Amygdala (tissue), 56 donors: ENCODE data around the gene COG8.
"Not testable (repeated sequence)": the region's sequence is repeated elsewhere in the genome, so short reads cannot be mapped to it uniquely, and the experiment has no call there.

ENCODE experiments used
- DNase-seq, 56 donors: peaks; one replicate each; lab custom pipeline; 2025; lab: John Stamatoyannopoulos, UW

Gene COG8, protein sequence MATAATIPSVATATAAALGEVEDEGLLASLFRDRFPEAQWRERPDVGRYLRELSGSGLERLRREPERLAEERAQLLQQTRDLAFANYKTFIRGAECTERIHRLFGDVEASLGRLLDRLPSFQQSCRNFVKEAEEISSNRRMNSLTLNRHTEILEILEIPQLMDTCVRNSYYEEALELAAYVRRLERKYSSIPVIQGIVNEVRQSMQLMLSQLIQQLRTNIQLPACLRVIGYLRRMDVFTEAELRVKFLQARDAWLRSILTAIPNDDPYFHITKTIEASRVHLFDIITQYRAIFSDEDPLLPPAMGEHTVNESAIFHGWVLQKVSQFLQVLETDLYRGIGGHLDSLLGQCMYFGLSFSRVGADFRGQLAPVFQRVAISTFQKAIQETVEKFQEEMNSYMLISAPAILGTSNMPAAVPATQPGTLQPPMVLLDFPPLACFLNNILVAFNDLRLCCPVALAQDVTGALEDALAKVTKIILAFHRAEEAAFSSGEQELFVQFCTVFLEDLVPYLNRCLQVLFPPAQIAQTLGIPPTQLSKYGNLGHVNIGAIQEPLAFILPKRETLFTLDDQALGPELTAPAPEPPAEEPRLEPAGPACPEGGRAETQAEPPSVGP

DNA sequence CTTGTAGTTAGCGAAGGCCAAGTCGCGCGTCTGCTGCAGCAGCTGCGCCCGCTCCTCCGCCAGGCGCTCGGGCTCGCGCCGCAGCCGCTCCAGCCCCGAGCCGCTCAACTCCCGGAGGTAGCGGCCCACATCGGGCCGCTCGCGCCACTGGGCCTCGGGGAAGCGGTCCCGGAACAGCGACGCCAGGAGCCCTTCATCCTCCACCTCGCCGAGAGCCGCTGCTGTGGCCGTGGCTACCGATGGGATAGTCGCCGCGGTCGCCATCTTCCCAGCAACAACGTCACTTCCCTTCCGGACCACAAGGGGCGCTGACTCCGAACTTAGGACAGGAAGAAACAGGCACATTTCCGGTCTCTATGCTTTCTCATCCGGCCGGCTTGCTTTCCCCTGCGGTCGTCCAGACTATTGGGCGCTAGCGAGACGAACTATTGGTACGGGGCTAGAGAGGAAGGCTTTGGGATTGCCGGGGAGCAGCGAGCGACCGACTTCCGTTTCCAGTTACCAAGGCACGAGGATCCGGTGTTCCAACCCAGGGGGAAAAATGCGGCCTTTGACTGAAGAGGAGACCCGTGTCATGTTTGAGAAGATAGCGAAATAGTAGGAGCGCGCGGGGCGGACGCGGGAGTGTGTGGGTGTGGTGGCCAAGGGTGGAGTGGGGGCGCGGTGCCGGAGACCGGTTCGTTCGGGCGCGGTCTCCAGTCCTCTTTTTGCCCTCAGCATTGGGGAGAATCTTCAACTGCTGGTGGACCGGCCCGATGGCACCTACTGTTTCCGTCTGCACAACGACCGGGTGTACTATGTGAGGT is at the start of gene COG8, which contains the start of gene NIP7:
Gene COG8 (minus strand): TSS at position 276 of the 806 bp plus-strand sequence. CDS start 12 bp downstream, at position 264.
Gene NIP7 (plus strand): TSS at position 484 of the 806 bp plus-strand sequence. CDS start 58 bp downstream, at position 542.
- peak; percentile 72 to 98 (median 93) for DNase-seq

DNA sequence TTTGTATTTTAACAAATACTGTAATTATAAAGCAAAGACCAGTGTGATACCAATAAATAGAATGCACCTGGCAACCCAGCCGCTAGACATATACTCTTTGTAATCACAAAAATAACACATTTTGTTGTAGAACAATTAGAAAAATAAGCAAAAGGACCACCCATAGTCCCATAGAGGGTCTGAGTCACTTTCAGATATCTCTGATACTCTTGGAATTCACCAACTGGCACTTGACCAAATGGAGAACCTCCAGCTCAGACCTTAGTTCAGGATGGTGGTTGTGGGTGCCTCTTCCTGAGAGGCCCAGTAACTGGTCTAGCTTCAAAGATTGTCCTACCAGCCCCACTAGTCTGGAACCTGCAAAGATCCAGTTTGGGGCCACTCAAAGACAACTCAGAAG is 47.2 kb upstream of the COG8 start:
- no peak for DNase-seq

DNA sequence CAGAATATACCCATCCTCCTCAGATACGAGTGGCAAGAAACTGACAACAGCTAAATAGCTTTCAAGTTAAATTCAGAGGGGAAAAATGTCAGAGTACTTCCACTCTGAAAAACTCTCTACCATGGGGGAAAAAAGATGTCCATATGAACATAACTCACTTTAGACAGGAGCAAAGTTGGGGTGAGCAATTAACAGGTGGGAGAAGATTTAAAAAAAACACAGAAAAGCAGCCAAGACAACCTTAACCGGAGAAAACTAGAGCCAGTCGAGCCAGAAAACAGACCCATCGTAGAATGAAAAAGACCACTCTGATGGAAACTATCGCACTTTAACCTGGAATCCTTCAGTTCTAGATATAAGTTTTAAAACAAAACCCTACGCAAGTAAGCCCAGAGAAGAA is 45.6 kb upstream of the COG8 start:
- no peak for DNase-seq

DNA sequence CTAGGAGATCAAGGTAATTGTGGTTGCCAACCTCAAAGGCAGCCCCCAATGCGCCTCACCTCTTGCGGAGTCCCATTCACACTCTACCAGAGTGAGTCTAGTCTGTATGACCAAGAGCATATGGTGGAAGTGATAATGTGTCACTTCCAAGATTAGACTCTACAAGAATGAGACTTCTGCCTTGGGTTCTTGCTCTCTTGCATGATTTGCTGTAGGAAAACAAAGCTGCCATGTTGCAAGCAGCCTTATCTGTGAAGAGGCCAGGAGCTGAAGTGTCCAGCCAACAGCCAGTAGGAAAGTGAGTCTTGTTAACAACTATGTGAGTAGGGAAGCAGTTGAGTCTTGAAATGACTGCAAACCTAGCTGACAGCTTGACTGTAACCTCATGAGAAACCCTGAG is 43.1 kb upstream of the COG8 start:
- DNase-seq: no peak

DNA sequence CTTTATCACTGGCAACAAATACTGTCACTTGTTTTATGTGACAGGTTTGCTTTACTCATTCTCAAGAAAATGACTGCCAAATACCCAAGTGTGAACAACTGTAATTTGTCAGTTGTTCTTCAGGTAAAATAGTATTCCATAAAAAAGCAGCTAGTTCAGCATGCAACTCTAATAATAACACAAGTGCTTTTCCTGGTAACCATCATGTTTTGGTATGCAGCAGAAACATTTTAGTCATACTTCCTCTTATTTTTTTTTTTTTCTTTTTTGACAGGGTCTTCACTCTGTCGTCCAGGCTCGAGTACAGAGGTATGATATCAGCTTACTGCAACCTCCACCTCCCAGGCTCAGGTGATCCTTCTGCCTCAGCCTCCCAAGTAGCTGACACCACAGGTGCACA is 41.9 kb upstream of the COG8 start:
- DNase-seq: no peak

DNA sequence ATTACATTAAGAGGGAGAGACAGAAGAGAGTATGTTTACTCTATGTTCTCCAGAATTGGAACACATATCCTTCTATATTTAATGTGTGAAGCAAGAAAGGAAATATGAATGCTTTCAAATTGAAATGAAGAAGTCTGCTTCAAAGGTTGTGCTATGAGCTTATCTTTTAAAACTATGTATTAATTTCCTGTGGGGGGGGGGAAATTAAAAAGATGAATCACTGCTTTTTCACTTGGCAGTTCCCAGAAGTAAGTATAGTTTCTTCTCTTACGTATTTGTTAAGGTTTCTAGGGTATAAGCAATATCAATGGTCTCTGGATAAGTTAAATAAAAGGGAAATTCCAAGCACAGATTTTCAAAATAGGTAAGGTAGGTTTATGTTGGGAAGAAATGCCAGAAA is 39.4 kb upstream of the COG8 start:
- DNase-seq: no peak

DNA sequence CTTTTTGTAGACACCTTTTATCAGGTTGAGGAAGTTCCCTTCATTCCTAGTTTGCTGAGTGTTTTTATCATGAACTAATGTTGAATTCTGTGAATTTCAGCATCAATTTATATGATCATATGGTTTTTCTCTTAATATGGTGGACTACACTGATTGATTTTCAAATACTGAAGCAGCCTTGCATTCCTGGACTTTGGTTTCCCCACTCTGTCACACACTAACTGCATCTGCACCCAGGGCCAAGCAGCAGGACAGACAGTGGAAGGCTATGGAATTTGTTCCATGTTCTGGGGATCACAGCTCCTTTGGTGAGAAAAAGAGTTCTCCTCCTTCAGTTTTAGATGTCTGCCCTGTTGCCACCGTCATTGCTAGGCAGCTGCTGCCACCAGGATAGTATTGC is 38.7 kb upstream of the COG8 start:
- DNase-seq: no peak

DNA sequence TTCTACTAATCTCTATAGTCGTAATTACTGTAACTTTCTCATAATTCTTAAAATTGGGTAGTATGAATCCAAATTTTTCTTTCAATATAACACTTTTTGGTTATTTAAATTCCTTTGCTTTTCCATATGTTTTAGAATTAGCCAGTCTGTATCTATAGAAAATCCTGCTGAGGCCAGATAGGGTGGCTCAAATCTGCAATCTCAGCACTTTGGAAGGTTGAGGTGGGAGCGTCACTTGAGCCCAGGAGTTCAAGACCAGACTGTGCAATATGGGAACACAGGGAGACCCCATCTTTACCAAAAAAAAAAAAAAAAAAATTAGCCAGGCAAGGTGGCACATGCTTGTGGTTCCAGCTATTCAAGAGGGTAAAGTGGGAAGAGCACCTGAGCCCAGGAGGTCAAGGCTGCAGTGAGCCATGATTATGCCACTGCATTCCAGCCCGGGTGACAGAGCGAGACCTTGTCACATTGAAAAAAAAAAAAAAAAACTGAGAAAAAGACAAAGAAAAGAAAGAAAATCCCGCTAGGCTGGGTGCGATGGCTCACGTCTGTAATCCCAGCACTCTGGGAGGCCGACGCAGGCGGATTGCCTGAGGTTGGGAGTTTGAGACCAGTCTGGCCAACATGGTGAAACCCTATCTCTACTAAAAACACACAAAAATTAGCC is 37.2 kb upstream of the COG8 start:
- DNase-seq: no peak

DNA sequence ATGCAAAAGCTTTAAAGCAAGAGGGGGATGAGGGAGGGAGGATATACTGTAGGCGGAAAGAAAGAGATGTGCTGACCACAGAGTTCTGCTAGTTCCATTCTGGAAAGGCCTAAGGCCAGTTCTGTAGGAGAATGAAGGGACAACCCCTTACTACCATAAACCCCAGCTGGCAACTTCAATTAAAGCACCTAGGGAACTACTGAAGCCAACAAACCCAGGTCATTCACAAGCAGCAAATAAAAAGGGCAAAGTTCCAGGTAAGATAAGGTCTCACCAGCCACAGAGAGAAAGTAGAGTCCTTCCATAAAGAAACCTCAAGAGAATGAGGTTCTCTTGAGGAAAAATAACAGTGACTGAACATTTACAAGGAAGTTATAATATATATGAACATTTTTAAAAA is 33.7 kb upstream of the COG8 start:
- DNase-seq: no peak

DNA sequence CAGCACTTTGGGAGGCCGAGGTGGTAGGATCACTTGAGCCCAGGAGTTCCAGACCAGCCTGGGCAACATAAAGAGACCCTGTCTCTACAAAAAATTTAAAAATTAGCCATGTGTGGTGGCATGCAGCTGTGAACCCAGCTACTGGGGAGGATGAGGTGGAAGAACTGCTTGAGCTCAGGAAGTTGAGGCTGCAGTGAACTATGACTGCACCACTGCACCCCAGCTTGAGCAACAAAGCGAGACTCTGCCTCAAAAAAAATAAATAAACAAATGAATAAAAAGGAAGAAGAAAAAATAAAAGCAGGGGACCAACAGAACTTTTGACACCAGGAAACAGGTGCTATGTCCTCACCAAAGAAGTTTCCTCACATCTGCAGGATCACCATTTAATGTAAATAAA is 32.2 kb upstream of the COG8 start:
- no peak for DNase-seq

DNA sequence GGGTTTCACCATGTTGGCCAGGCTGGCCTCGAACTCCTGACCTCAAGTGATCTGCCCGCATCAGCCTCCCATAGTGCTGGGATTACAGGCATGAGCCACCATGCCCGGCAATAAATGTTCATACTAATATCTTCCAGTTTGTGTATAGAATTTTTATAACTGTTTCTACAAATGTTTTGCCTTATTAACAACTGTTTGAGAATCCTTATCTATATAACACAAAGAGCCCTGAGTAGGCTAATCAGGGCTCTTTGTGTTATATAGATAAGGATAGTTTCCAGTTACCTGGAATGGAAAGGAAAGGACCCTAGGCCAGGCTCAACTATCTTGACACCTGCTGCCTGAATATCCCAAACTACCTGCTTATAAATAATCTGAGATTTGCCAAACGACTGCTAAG is 29.5 kb upstream of the COG8 start:
- DNase-seq: no peak

DNA sequence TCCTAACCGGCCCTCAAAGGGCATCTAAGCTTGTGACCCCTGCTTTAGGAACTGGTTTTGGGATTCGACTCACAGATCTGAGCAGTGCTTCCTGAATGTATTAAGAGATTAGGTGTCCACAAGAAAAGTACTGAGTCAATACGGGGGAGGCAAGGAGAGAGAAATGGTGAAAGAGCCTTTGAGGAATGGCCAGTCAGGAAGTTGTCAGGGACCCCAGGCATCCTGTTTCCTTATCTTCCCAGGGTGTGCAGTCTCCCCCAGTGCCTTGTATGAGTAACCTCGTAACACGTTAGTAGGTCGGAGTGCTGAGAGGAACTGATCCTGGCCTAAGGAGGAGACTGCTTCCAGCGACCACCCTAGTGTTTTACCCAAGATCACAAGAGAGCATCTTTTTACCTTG is 28.6 kb upstream of the COG8 start:
- no peak for DNase-seq

DNA sequence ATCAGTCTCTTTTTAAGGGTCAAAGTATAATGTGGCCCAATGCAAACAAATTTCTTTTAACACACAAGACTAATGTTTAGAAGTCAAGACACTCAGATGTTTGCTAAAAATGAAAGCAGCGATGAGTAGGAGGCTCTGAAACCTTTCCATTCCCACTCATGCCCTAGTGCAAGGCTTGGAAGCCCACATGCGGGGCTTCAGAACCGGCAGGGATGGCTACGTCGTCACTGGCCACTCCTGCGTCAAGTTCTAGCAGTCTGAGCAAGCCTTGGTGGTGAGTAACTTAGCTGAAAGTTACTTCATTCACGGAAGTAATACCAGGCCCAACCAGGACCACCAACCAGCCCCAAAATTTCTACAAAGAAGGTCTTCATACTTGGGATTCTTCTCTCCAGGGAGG is 27.1 kb upstream of the COG8 start:
- no peak for DNase-seq

DNA sequence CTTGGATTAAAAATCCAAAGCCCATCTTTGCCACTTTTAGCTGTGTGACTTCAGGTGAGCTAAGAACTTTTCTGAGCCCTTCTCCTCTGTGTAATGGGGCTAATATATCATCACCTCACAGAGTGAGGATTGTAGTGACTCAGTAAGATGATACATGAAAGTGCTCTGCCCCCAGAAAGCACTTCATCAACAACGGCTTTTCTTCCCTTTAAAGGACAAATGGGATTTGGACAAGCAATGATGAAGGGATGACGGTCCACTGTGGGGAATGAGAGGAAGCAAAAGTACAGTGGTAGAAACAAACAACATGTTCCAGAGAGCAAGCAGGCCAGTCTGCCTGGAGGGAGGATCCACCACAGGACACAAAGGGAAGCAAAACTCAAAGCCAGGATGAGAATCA is 26.5 kb upstream of the COG8 start:
- no peak for DNase-seq

DNA sequence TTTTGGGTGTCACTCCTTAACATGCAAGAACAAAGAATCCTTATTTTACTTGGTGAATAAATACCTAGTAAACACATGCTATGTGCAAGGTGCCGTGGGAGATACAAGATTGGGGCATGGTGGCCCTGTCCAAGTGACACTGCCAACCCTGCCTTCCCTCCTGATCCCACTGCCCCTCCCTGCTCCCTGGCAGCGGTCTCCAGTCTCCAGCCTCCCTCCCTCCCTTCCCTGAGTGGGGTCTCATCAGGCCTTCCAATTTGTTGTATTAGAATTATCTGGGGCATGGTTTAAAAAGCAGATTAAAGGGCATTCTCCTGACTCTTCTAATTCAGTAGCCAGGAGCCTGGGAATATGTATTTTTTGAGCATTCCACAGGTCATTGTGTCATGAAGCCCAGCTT is 24.7 kb upstream of the COG8 start:
- no peak for DNase-seq

DNA sequence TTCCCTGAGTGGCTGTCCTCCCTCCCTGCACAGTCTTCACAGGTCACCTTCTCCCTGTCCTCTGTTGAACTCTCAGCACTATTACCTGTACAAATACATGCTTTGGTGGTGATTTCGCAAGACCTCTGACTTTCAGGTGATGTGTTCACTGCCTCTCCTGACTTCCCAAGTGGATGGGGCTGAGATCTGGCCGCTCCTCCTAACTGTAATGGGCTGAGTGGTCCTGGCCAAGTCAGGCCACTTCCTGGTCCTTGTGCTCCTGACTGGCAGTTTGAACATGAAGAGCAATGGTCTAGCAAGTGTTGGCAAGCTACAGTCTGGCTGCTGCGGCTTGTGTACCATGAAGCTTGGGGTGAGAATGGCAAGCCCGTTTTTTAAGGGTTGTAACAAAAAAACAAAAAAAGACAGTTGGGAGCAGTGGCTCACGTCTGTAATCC is 23.9 kb upstream of the COG8 start:
- no peak for DNase-seq

DNA sequence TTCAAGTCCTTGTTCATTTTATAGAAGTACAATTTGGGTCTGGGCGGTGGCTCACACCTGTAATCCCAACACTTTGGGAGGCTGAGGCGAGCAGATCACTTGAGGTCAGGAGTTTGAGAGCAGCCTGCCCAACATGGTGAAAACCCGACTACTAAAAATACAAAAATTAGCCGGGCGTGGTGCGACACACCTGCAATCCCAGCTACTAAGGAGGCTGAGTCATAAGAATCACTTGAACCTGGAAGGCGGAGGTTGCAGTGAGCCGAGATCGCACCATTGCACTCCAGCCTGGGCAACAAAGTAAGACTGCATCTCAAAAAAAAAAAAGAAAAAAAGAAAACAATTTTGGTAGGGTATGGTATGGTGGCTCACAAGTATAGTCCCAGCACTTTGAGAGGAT is 20.7 kb upstream of the COG8 start:
- DNase-seq: not testable (repeated sequence)

DNA sequence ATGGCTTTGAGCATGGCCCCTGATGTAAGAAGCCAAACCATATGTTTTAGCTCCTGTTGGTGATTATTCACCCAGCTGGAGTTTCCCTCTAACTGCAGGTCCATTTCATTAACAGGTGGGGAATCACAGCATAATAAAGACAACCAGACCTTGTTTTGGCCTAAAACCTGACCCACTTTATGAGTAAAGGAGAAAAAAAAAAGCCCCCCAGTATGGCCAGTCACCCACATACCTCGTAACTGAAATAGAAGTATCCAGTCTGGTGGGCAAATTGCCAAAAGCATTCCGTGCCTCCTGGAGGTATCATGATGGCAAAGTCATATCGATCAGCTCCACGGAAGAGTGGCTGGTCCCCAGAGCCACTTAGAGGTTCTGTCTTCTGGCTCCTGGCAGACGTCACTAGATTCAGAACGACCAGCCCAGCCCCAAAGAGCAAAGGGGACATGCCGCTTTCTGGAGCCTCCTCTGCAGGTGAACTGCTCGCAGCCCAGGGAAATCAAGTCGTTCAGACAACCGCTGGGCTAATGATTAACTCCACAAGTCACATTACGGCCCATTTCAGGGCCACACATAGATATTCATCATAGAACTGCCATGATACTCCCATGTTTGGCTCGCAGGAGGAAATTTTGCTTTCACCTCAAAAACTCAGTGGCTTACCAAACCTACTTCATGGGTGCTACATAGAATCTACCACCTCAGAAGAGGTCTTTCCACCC is 12.1 kb upstream of the COG8 start, which contains the start of gene TMED6:
Gene TMED6 (minus strand): TSS at position 478 of the 719 bp plus-strand sequence. CDS start 33 bp downstream, at position 445.
- no peak for DNase-seq

DNA sequence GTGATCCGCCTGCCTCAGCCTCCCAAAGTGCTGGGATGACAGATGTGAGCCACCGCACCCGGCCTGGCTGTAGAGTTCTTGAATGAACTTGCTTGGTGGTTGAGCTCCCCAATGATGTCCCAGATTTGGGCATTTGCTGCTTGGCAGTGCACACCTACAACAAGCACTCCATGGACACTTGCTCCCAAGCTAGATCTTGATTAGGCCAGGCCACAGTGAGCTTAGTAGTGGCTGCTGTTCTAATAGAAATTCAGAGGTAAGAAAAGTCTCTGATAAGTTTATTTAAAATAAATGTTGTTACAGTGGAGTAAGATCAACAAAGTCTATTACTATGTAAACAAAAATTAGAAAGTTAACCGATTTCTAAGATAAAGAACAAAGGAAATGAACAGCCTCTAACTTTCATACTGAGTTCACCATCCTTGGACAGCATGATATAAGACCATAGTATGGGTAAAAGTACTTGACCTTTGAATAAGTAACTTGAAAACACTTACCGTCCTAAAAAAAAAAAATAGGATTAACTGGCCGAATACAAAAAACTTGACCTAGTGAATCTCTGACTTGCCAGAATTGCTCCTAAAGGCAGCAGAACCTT is 11.3 kb upstream of the COG8 start:
- DNase-seq: no peak

DNA sequence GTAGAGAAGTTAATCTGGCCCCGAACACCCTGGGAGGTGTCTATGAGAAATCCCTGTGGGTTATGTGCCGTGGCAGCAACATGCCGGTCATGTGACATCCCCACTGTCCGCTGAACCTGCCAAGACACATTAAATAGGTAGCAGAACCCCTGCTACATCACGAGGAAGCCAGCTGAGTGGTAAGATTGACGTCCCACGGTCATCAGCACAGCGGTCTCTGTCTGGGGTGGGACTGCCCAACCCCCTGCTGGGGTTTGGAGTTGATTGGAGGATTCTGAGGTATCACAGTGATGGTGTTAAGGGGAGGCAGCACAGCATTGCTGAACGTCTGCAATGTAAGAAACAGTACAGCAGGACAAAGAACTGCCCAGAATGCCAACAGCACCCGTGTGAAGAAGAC is 10.2 kb upstream of the COG8 start:
- DNase-seq: no peak
